Gastroesophageal sphincter (tissue), 4 donors: ENCODE results near the gene TSSK3. TPM values are rescaled to one million over a fixed set of nuclear protein-coding genes. Genes with fewer than 3 reads are reported as not detected.

ENCODE experiments used
- ATAC-seq: fragments of 150-250 bp; one replicate; pipeline ENCODE4 v1.9.1; 2016; ENCODE audit warnings: mild to moderate bottlenecking, moderate library complexity
- H3K27ac ChIP-seq, 4 donors: fragments of 200-600 bp; sonication (generic) in 3 of 4; 1 replicate in 3 of 4; 2 replicates in 1 of 4; pipeline ENCODE4 v1.5.1; 2016 to 2019
- H3K27me3 ChIP-seq: fragments of 200-600 bp; sonication (generic); one replicate; pipeline ENCODE4 v1.5.1; 2019
- H3K36me3 ChIP-seq, 2 donors: fragments of 200-600 bp; sonication (generic); one replicate each; pipeline ENCODE4 v1.5.1; 2019; ENCODE audit warnings: control low read depth in 1 of 2
- H3K4me1 ChIP-seq, 3 donors: fragments of 200-600 bp; sonication (generic); 1 replicate in 2 of 3; 2 replicates in 1 of 3; pipeline ENCODE4 v1.5.1; 2016 to 2019; ENCODE audit warnings: control low read depth in 2 of 3
- H3K4me3 ChIP-seq, 2 donors: fragments of 200-600 bp; sonication (generic); one replicate each; pipeline ENCODE4 v1.5.1; 2019; ENCODE audit warnings: mild to moderate bottlenecking in 1 of 2, moderate library complexity in 1 of 2
- H3K9me3 ChIP-seq, 3 donors: fragments of 200-600 bp; sonication (generic); one replicate each; pipeline ENCODE4 v1.5.1; 2017 to 2019; ENCODE audit warnings: control low read depth in 2 of 3
- CTCF ChIP-seq, 4 experiments: fragments of 200-600 bp in 2 of 4; fragments of 450-650 bp in 2 of 4; sonication (generic) in 1 of 4; IDR thresholded peaks; one replicate each; pipeline ENCODE4 v1.5.1; 2017 to 2019; ENCODE audit warnings: antibody characterized with exemption in 4 of 4, mild to moderate bottlenecking in 2 of 4, moderate library complexity in 2 of 4
- EP300 ChIP-seq: sonication (generic); formaldehyde crosslinking; IDR thresholded peaks from one replicate; pipeline ENCODE4 v1.6.1; 2017; ENCODE audit warnings: antibody characterized with exemption, mild to moderate bottlenecking
- POLR2A ChIP-seq, 2 donors: fragments of 450-650 bp; IDR thresholded peaks; one replicate each; pipeline ENCODE4 v1.6.1; 2017; ENCODE audit warnings: antibody characterized with exemption in 2 of 2, mild to moderate bottlenecking in 2 of 2, moderate library complexity in 1 of 2
- POLR2AphosphoS5 ChIP-seq: sonication (generic); formaldehyde crosslinking; IDR thresholded peaks from one replicate; pipeline ENCODE4 v1.6.1; 2017; ENCODE audit warnings: antibody characterized with exemption
- WGBS, 2 donors: methylation state at CpG; one replicate each; pipeline ENCODE4 v1.1.5; 2018; ENCODE audit warnings: low coverage in 1 of 2; 5-methylcytosine and 5-hydroxymethylcytosine counted together
- total RNA-seq, 4 donors: library from RNA; depleted of rRNA; stranded (reverse); fragments of >200 nt; gene quantifications; one replicate each; pipeline ENCODE4 v1.1.0, GENCODE V29; 2016

Gene TSSK3
- total RNA-seq, 4 donors from 2014 or later, result 3.6 TPM; not detected in 3

GRCh38 chr1:32400876-32401631, 38.7 kb downstream of the TSSK3 start:
- H3K27me3 ChIP-seq, result no peaks in the 10 kb centered on the region
- peak; percentile 31 for TF ChIP-seq POLR2AphosphoS5
- peak; percentile 83 to 95 (median 88) for TF ChIP-seq CTCF (IDR thresholded peaks at IDR 0.05)
- no peak for TF ChIP-seq POLR2A (IDR thresholded peaks at IDR 0.05)
- no peak for TF ChIP-seq EP300
- no peaks in the 10 kb centered on the region for H3K9me3 ChIP-seq
- H3K36me3 ChIP-seq, result no peaks in the 10 kb centered on the region
- WGBS, 2 donors, result 63 to 96% methylated on average over 2 to 3 of the region's 13 CpGs
- H3K4me3 ChIP-seq, result no peak overlapping the region
- H3K4me1 ChIP-seq, result peaks cover 0 to 9% (median 3%) of the 10 kb centered on the region in 3 donors
- peak; percentile 98 for ATAC-seq
- peak overlapping the region in 3 of 4 donors; percentile 71 to 76 (median 72) for H3K27ac ChIP-seq

GRCh38 chr1:32404946-32405345, 42.6 kb downstream of the TSSK3 start:
- no peaks in the 10 kb centered on the region for H3K36me3 ChIP-seq
- ATAC-seq, result no peak
- no peak for TF ChIP-seq CTCF (IDR thresholded peaks at IDR 0.05)
- no peak for TF ChIP-seq POLR2AphosphoS5
- TF ChIP-seq POLR2A (IDR thresholded peaks at IDR 0.05), result no peak
- no peak for TF ChIP-seq EP300
- H3K4me3 ChIP-seq, result no peak overlapping the region
- 7 to 50% methylated on average over 1 to 2 of the region's 2 CpGs for WGBS, 2 donors
- no peak overlapping the region for H3K27ac ChIP-seq
- no peaks in the 10 kb centered on the region for H3K9me3 ChIP-seq
- H3K4me1 ChIP-seq, result peaks cover 0 to 9% (median 3%) of the 10 kb centered on the region in 3 donors
- no peaks in the 10 kb centered on the region for H3K27me3 ChIP-seq

GRCh38 chr1:32405672-32406467, 43.5 kb downstream of the TSSK3 start:
- peaks cover 0 to 4% (median 3%) of the 10 kb centered on the region in 3 donors for H3K4me1 ChIP-seq
- no peaks in the 10 kb centered on the region for H3K9me3 ChIP-seq
- no peak for ATAC-seq
- no peaks in the 10 kb centered on the region for H3K27me3 ChIP-seq
- TF ChIP-seq POLR2A (IDR thresholded peaks at IDR 0.05), result no peak
- TF ChIP-seq POLR2AphosphoS5, result no peak
- TF ChIP-seq CTCF (IDR thresholded peaks at IDR 0.05), result no peak
- no peak for TF ChIP-seq EP300
- no peak overlapping the region for H3K27ac ChIP-seq
- H3K4me3 ChIP-seq, result no peak overlapping the region
- 75 to 92% methylated on average over 2 to 4 of the region's 4 CpGs for WGBS, 2 donors
- no peaks in the 10 kb centered on the region for H3K36me3 ChIP-seq

- no peaks in the 10 kb centered on the region for H3K4me1 ChIP-seq
- H3K36me3 ChIP-seq, result no peaks in the 10 kb centered on the region
- ATAC-seq, result no peak
- no peak overlapping the region for H3K27ac ChIP-seq
- 82 to 100% methylated on average over 2 to 3 of the region's 4 CpGs for WGBS, 2 donors
- no peaks in the 10 kb centered on the region for H3K9me3 ChIP-seq
- H3K27me3 ChIP-seq, result no peaks in the 10 kb centered on the region
- no peak overlapping the region for H3K4me3 ChIP-seq
- TF ChIP-seq POLR2AphosphoS5 (no peak), EP300 (no peak), CTCF (IDR thresholded peaks at IDR 0.05) (no peak), POLR2A (IDR thresholded peaks at IDR 0.05) (no peak)
Measured at GRCh38 chr1:32406629-32407111, 44.3 kb downstream of the TSSK3 start.
